ENCODE data around the gene UMAD1. TPM values are rescaled to one million over a fixed set of nuclear protein-coding genes. Genes with fewer than 3 reads are reported as not detected.

UMAD1 gene
- total and polyA plus RNA-seq, 2 of the 13 experiments (the other 11 are each of a cell fraction or from before 2014, with no cell fraction given), result 16.8 to 17.6 TPM

- TF ChIP-seq, protein P1, sequence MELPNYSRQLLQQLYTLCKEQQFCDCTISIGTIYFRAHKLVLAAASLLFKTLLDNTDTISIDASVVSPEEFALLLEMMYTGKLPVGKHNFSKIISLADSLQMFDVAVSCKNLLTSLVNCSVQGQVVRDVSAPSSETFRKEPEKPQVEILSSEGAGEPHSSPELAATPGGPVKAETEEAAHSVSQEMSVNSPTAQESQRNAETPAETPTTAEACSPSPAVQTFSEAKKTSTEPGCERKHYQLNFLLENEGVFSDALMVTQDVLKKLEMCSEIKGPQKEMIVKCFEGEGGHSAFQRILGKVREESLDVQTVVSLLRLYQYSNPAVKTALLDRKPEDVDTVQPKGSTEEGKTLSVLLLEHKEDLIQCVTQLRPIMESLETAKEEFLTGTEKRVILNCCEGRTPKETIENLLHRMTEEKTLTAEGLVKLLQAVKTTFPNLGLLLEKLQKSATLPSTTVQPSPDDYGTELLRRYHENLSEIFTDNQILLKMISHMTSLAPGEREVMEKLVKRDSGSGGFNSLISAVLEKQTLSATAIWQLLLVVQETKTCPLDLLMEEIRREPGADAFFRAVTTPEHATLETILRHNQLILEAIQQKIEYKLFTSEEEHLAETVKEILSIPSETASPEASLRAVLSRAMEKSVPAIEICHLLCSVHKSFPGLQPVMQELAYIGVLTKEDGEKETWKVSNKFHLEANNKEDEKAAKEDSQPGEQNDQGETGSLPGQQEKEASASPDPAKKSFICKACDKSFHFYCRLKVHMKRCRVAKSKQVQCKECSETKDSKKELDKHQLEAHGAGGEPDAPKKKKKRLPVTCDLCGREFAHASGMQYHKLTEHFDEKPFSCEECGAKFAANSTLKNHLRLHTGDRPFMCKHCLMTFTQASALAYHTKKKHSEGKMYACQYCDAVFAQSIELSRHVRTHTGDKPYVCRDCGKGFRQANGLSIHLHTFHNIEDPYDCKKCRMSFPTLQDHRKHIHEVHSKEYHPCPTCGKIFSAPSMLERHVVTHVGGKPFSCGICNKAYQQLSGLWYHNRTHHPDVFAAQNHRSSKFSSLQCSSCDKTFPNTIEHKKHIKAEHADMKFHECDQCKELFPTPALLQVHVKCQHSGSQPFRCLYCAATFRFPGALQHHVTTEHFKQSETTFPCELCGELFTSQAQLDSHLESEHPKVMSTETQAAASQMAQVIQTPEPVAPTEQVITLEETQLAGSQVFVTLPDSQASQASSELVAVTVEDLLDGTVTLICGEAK (IDR thresholded peaks at IDR 0.05), result peak; percentile 71
- TF ChIP-seq, protein P1 (CRISPR knock-in tag; IDR thresholded peaks at IDR 0.05), result no peak; the same call in none of the 2 replicates
- no peak for TF ChIP-seq DNMT3B (CRISPR knock-in tag; conservative IDR thresholded peaks at IDR 0.05)
- TF ChIP-seq XRCC5 (optimal IDR thresholded peaks at IDR 0.05; ENCODE audit: low read length), result peak; percentile 64
- peak; percentile 95 for TF ChIP-seq CHD2 (IDR thresholded peaks at IDR 0.05; ENCODE audit: low read depth, low read length)
- no peak for TF ChIP-seq TERF1 (CRISPR knock-in tag; IDR thresholded peaks at IDR 0.05)
- TF ChIP-seq ATF1 (CRISPR knock-in tag; IDR thresholded peaks at IDR 0.05), result peak; percentile 91
- TF ChIP-seq, protein P2, sequence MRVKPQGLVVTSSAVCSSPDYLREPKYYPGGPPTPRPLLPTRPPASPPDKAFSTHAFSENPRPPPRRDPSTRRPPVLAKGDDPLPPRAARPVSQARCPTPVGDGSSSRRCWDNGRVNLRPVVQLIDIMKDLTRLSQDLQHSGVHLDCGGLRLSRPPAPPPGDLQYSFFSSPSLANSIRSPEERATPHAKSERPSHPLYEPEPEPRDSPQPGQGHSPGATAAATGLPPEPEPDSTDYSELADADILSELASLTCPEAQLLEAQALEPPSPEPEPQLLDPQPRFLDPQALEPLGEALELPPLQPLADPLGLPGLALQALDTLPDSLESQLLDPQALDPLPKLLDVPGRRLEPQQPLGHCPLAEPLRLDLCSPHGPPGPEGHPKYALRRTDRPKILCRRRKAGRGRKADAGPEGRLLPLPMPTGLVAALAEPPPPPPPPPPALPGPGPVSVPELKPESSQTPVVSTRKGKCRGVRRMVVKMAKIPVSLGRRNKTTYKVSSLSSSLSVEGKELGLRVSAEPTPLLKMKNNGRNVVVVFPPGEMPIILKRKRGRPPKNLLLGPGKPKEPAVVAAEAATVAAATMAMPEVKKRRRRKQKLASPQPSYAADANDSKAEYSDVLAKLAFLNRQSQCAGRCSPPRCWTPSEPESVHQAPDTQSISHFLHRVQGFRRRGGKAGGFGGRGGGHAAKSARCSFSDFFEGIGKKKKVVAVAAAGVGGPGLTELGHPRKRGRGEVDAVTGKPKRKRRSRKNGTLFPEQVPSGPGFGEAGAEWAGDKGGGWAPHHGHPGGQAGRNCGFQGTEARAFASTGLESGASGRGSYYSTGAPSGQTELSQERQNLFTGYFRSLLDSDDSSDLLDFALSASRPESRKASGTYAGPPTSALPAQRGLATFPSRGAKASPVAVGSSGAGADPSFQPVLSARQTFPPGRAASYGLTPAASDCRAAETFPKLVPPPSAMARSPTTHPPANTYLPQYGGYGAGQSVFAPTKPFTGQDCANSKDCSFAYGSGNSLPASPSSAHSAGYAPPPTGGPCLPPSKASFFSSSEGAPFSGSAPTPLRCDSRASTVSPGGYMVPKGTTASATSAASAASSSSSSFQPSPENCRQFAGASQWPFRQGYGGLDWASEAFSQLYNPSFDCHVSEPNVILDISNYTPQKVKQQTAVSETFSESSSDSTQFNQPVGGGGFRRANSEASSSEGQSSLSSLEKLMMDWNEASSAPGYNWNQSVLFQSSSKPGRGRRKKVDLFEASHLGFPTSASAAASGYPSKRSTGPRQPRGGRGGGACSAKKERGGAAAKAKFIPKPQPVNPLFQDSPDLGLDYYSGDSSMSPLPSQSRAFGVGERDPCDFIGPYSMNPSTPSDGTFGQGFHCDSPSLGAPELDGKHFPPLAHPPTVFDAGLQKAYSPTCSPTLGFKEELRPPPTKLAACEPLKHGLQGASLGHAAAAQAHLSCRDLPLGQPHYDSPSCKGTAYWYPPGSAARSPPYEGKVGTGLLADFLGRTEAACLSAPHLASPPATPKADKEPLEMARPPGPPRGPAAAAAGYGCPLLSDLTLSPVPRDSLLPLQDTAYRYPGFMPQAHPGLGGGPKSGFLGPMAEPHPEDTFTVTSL (CRISPR knock-in tag; IDR thresholded peaks at IDR 0.05; ENCODE audit: borderline replicate concordance), result peak; percentile 24; the same call in 1 of the 2 replicates
- peak; percentile 93 for TF ChIP-seq KAT8 (CRISPR knock-in tag; IDR thresholded peaks at IDR 0.05)
- peak; percentile 98 for TF ChIP-seq TFDP2 (CRISPR knock-in tag; IDR thresholded peaks at IDR 0.05)
- TF ChIP-seq ELF4 (CRISPR knock-in tag; IDR thresholded peaks at IDR 0.05; ENCODE audit: borderline replicate concordance), result peak; percentile 99
These were observed at the start of gene UMAD1 (continued) for GRCh38 chr7:7640221-7641128.
